Measurements from ENCODE around the gene ARHGAP15. TPM values are rescaled to one million over a fixed set of nuclear protein-coding genes. Genes with fewer than 3 reads are reported as not detected.

Gene ARHGAP15
- total and polyA plus RNA-seq, 2 donors from 2014 or later = 5.7 to 23.1 TPM

GRCh38 chr2:143084462-143084861, 44.8 kb upstream of the ARHGAP15 start:
- Histone ChIP-seq H3K27ac (ENCODE audit: low read depth in 2 of 2, low read length in 2 of 2) (no peak overlapping the region), H3K9ac (ENCODE audit: low read length in 3 of 3) (no peak overlapping the region), H3K36me3 (ENCODE audit: control insufficient read depth in 2 of 3, insufficient read depth in 3 of 3, low read length in 3 of 3) (no peaks in the 10 kb centered on the region), H3K4me3 (ENCODE audit: low read length in 3 of 3) (no peak overlapping the region), H3K9me3 (ENCODE audit: control insufficient read depth in 2 of 3, insufficient read depth in 1 of 3, low read length in 3 of 3) (no peaks in the 10 kb centered on the region), H3K4me1 (ENCODE audit: control insufficient read depth in 2 of 3, insufficient read depth in 2 of 3, low read depth in 1 of 3, low read length in 3 of 3) (peaks cover 0 to 4% (median 0%) of the 10 kb centered on the region in 3 donors), H3K27me3 (ENCODE audit: control insufficient read depth, insufficient read depth, low read length) (no peaks in the 10 kb centered on the region)
- DNase-seq = no peak
- intact Hi-C loops (cut with DNase I) = no loop called here
- FAIRE-seq = no peak
- TF ChIP-seq, protein P1, sequence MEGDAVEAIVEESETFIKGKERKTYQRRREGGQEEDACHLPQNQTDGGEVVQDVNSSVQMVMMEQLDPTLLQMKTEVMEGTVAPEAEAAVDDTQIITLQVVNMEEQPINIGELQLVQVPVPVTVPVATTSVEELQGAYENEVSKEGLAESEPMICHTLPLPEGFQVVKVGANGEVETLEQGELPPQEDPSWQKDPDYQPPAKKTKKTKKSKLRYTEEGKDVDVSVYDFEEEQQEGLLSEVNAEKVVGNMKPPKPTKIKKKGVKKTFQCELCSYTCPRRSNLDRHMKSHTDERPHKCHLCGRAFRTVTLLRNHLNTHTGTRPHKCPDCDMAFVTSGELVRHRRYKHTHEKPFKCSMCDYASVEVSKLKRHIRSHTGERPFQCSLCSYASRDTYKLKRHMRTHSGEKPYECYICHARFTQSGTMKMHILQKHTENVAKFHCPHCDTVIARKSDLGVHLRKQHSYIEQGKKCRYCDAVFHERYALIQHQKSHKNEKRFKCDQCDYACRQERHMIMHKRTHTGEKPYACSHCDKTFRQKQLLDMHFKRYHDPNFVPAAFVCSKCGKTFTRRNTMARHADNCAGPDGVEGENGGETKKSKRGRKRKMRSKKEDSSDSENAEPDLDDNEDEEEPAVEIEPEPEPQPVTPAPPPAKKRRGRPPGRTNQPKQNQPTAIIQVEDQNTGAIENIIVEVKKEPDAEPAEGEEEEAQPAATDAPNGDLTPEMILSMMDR (IDR thresholded peaks at IDR 0.05; ENCODE audit: borderline replicate concordance, extremely low read depth, insufficient read depth) = no peak

DNA sequence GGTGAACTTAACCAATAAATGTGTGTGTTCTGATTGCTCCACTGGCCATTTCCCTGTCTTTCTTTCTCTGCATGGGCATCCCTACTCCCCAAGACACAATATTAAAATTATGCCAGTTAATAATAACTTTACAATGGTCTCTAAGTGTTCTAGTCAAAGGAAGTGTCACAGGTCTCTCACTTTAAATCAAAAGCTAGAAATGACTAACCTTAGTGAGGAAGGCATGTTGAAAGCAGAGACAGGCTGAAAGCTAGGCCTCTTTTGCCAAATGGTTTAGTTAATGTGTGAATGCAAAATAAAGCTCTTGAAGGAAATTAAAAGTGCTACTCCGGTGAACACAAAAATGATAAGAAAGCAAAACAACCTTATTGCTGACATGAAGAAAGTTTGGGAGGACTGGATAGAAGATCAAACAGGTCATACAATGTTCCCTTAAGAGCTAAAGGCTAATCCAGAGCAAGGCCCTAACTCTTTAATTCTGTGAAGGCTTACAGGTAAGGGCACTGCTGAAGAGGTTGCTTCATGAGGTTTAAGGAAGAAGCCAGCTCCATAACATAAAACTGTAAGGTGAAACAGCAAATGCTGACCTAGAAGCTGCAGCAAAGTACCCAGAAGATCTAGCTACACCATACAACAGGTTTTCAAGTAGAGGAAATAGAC, 44.0 kb upstream of the ARHGAP15 start:
- FAIRE-seq (no peak), DNase-seq (no peak)
- intact Hi-C loops (cut with DNase I) = no loop called here
- no peak overlapping the region for H3K9ac ChIP-seq (ENCODE audit: low read length in 3 of 3)
- H3K4me1 ChIP-seq (ENCODE audit: control insufficient read depth in 2 of 3, insufficient read depth in 2 of 3, low read depth in 1 of 3, low read length in 3 of 3) = peaks cover 0 to 4% (median 0%) of the 10 kb centered on the region in 3 donors
- TF ChIP-seq, protein P1 (IDR thresholded peaks at IDR 0.05; ENCODE audit: borderline replicate concordance, extremely low read depth, insufficient read depth) = no peak
- H3K36me3 ChIP-seq (ENCODE audit: control insufficient read depth in 2 of 3, insufficient read depth in 3 of 3, low read length in 3 of 3) = no peaks in the 10 kb centered on the region
- H3K4me3 ChIP-seq (ENCODE audit: low read length in 3 of 3) = no peak overlapping the region
- no peak overlapping the region for H3K27ac ChIP-seq (ENCODE audit: low read depth in 2 of 2, low read length in 2 of 2)
- H3K27me3 ChIP-seq (ENCODE audit: control insufficient read depth, insufficient read depth, low read length) = no peaks in the 10 kb centered on the region
- no peaks in the 10 kb centered on the region for H3K9me3 ChIP-seq (ENCODE audit: control insufficient read depth in 2 of 3, insufficient read depth in 1 of 3, low read length in 3 of 3)

- H3K27ac ChIP-seq (ENCODE audit: low read depth in 2 of 2, low read length in 2 of 2) = no peak overlapping the region
- H3K27me3 ChIP-seq (ENCODE audit: control insufficient read depth, insufficient read depth, low read length) = no peaks in the 10 kb centered on the region
- FAIRE-seq (no peak), DNase-seq (no peak)
- intact Hi-C loops (cut with DNase I) = no loop called here
- H3K4me3 ChIP-seq (ENCODE audit: low read length in 3 of 3) = no peak overlapping the region
- no peak overlapping the region for H3K9ac ChIP-seq (ENCODE audit: low read length in 3 of 3)
- H3K9me3 ChIP-seq (ENCODE audit: control insufficient read depth in 2 of 3, insufficient read depth in 1 of 3, low read length in 3 of 3) = no peaks in the 10 kb centered on the region
- H3K4me1 ChIP-seq (ENCODE audit: control insufficient read depth in 2 of 3, insufficient read depth in 2 of 3, low read depth in 1 of 3, low read length in 3 of 3) = peaks cover 0 to 4% (median 0%) of the 10 kb centered on the region in 3 donors
- TF ChIP-seq, protein P1 (IDR thresholded peaks at IDR 0.05; ENCODE audit: borderline replicate concordance, extremely low read depth, insufficient read depth) = no peak
- no peaks in the 10 kb centered on the region for H3K36me3 ChIP-seq (ENCODE audit: control insufficient read depth in 2 of 3, insufficient read depth in 3 of 3, low read length in 3 of 3)
Observed at GRCh38 chr2:143087033-143087432, 42.2 kb upstream of the ARHGAP15 start.

Measured in kidney (tissue), 14 donors.